ENCODE data around the gene PTPRO. TPM values are rescaled to one million over a fixed set of nuclear protein-coding genes. Genes with fewer than 3 reads are reported as not detected.
A peak's percentile ranks its signal among the peaks of the same experiment; 100 is the strongest.

Gene PTPRO
- polyA plus RNA-seq, 1 donor (not counting 4 experiments of a cell fraction or from before 2014, with no cell fraction given): 0.17 TPM

- peak; percentile 85 for DNase-seq (ENCODE audit: low read depth, low spot score)
- no peak overlapping the region for H2AFZ ChIP-seq (ENCODE audit: control insufficient read depth, low read length)
- H3K9me3 ChIP-seq (ENCODE audit: control insufficient read depth, low read depth, low read length): no peaks in the 10 kb centered on the region
- FAIRE-seq: peak; percentile 100
- no peak overlapping the region for H3K9ac ChIP-seq (ENCODE audit: control insufficient read depth, extremely low read depth, insufficient read depth, low read length)
- H3K4me3 ChIP-seq (ENCODE audit: control insufficient read depth in 2 of 3, extremely low read depth in 1 of 3, insufficient read depth in 2 of 3, low read depth in 1 of 3, low read length in 3 of 3): no peak overlapping the region
- peak overlapping the region; percentile 43 for H3K27ac ChIP-seq (ENCODE audit: control insufficient read depth, insufficient read depth, low read length)
- H3K9me1 ChIP-seq (ENCODE audit: control insufficient read depth, extremely low read depth, insufficient read depth, low read length): no peaks in the 10 kb centered on the region
- no peaks in the 10 kb centered on the region for H3K27me3 ChIP-seq (ENCODE audit: control insufficient read depth, extremely low read depth, insufficient read depth, low read length)
- dilution Hi-C loops (cut with MboI; ENCODE audit: extremely low pct_ligation_motif_present, low sequenced_read_pairs): no loop called here
- H4K20me1 ChIP-seq (ENCODE audit: control insufficient read depth, extremely low read depth, insufficient read depth, low read length): no peaks in the 10 kb centered on the region
- no peaks in the 10 kb centered on the region for H3K36me3 ChIP-seq (ENCODE audit: control insufficient read depth in 2 of 2, extremely low read depth in 1 of 2, insufficient read depth in 2 of 2, low read length in 2 of 2)
- peak overlapping the region; percentile 62 for H3K4me2 ChIP-seq (ENCODE audit: control insufficient read depth, extremely low read depth, insufficient read depth, low read depth, low read length)
- H3K79me2 ChIP-seq (ENCODE audit: control insufficient read depth, insufficient read depth, low read length): no peaks in the 10 kb centered on the region
- peaks cover 24% of the 10 kb centered on the region for H3K4me1 ChIP-seq (ENCODE audit: control insufficient read depth, extremely low read depth, insufficient read depth, low read length)
- TF ChIP-seq EZH2 (IDR thresholded peaks at IDR 0.05; ENCODE audit: low read length): no peak
- peak in 1 of 3 experiments; percentile 8 for TF ChIP-seq CTCF (optimal IDR thresholded peaks at IDR 0.05 in 1 of 3, IDR thresholded peaks at IDR 0.05 in 1 of 3, conservative IDR thresholded peaks at IDR 0.05 in 1 of 3; ENCODE audit: extremely low read depth in 1 of 3, insufficient read depth in 2 of 3, low read length in 3 of 3)
Observed at GRCh38 chr12:15446807-15447206, 124.5 kb downstream of the PTPRO start.

GRCh38 chr12:15453613-15454012, 131.3 kb downstream of the PTPRO start:
- no peaks in the 10 kb centered on the region for H3K79me2 ChIP-seq (ENCODE audit: control insufficient read depth, insufficient read depth, low read length)
- no peak overlapping the region for H2AFZ ChIP-seq (ENCODE audit: control insufficient read depth, low read length)
- H3K27ac ChIP-seq (ENCODE audit: control insufficient read depth, insufficient read depth, low read length): no peak overlapping the region
- no peaks in the 10 kb centered on the region for H3K36me3 ChIP-seq (ENCODE audit: control insufficient read depth in 2 of 2, extremely low read depth in 1 of 2, insufficient read depth in 2 of 2, low read length in 2 of 2)
- H4K20me1 ChIP-seq (ENCODE audit: control insufficient read depth, extremely low read depth, insufficient read depth, low read length): no peaks in the 10 kb centered on the region
- no peaks in the 10 kb centered on the region for H3K4me1 ChIP-seq (ENCODE audit: control insufficient read depth, extremely low read depth, insufficient read depth, low read length)
- FAIRE-seq: no peak
- no peak for DNase-seq (ENCODE audit: low read depth, low spot score)
- TF ChIP-seq CTCF (optimal IDR thresholded peaks at IDR 0.05 in 1 of 3, IDR thresholded peaks at IDR 0.05 in 1 of 3, conservative IDR thresholded peaks at IDR 0.05 in 1 of 3; ENCODE audit: extremely low read depth in 1 of 3, insufficient read depth in 2 of 3, low read length in 3 of 3) (no peak), EZH2 (IDR thresholded peaks at IDR 0.05; ENCODE audit: low read length) (no peak)
- no peak overlapping the region for H3K4me2 ChIP-seq (ENCODE audit: control insufficient read depth, extremely low read depth, insufficient read depth, low read depth, low read length)
- no peaks in the 10 kb centered on the region for H3K9me1 ChIP-seq (ENCODE audit: control insufficient read depth, extremely low read depth, insufficient read depth, low read length)
- H3K4me3 ChIP-seq (ENCODE audit: control insufficient read depth in 2 of 3, extremely low read depth in 1 of 3, insufficient read depth in 2 of 3, low read depth in 1 of 3, low read length in 3 of 3): no peak overlapping the region
- no peak overlapping the region for H3K9ac ChIP-seq (ENCODE audit: control insufficient read depth, extremely low read depth, insufficient read depth, low read length)
- dilution Hi-C loops (cut with MboI; ENCODE audit: extremely low pct_ligation_motif_present, low sequenced_read_pairs): no loop called here
- H3K9me3 ChIP-seq (ENCODE audit: control insufficient read depth, low read depth, low read length): no peaks in the 10 kb centered on the region
- no peaks in the 10 kb centered on the region for H3K27me3 ChIP-seq (ENCODE audit: control insufficient read depth, extremely low read depth, insufficient read depth, low read length)

All from keratinocyte (primary cell).